SHP77 treated with DMSO at 0.1 percent for 48 hours (cell line): ENCODE measurements around the gene CCDC51.

ENCODE experiments used
- DNase-seq: peaks from one replicate; lab custom pipeline; 2025; lab: John Stamatoyannopoulos, UW

CCDC51 gene

GRCh38 chr3:48419149-48419548, 20.8 kb downstream of the CCDC51 start:
- DNase-seq, result no peak

- no peak for DNase-seq
Measured at GRCh38 chr3:48418651-48419050, 21.3 kb downstream of the CCDC51 start.

GRCh38 chr3:48418140-48418539, 21.8 kb downstream of the CCDC51 start:
- no peak for DNase-seq

GRCh38 chr3:48417529-48418108, 22.3 kb downstream of the CCDC51 start:
- DNase-seq, result no peak

- DNase-seq, result no peak
Measured at GRCh38 chr3:48416546-48416945, 23.4 kb downstream of the CCDC51 start.

- no peak for DNase-seq
Measured at GRCh38 chr3:48416091-48416505, 23.8 kb downstream of the CCDC51 start.

GRCh38 chr3:48415251-48415953, 24.5 kb downstream of the CCDC51 start:
- no peak for DNase-seq

- no peak for DNase-seq
Measured at GRCh38 chr3:48414376-48415250, 25.3 kb downstream of the CCDC51 start.

- DNase-seq, result no peak
Measured at GRCh38 chr3:48413611-48414010, 26.3 kb downstream of the CCDC51 start.

GRCh38 chr3:48413086-48413485, 26.8 kb downstream of the CCDC51 start:
- no peak for DNase-seq

- no peak for DNase-seq
Measured at GRCh38 chr3:48412375-48413001, 27.4 kb downstream of the CCDC51 start.

- no peak for DNase-seq
Measured at GRCh38 chr3:48411606-48412374, 28.1 kb downstream of the CCDC51 start.

- DNase-seq, result no peak
Measured at GRCh38 chr3:48411041-48411588, 28.8 kb downstream of the CCDC51 start.

GRCh38 chr3:48410205-48411040, 29.5 kb downstream of the CCDC51 start:
- DNase-seq, result no peak

- no peak for DNase-seq
Measured at GRCh38 chr3:48409291-48410201, 30.4 kb downstream of the CCDC51 start.

- no peak for DNase-seq
Measured at GRCh38 chr3:48408823-48409281, 31.1 kb downstream of the CCDC51 start.

- DNase-seq, result no peak
Measured at GRCh38 chr3:48407542-48408099, 32.3 kb downstream of the CCDC51 start.

- no peak for DNase-seq
Measured at GRCh38 chr3:48406443-48407431, 33.2 kb downstream of the CCDC51 start.
